OCI-LY1 (cell line): Measurements from ENCODE around the gene SFSWAP.

Experiments used
- H2AFZ ChIP-seq: fragments of 200-600 bp; sonication (generic), shearing (Covaris generic); 2 replicates; pipeline ENCODE4 v1.6.0; 2014; ENCODE audit warnings: antibody characterized with exemption, mild to moderate bottlenecking, low read length
- H3F3A ChIP-seq: fragments of 200-600 bp; sonication (generic), shearing (Covaris generic); 2 replicates; pipeline ENCODE4 v1.6.0; 2014; ENCODE audit warnings: mild to moderate bottlenecking, antibody characterized with exemption, low read length, moderate library complexity; ENCODE audit not compliant: insufficient read depth
- H3K27ac ChIP-seq: fragments of 200-600 bp; sonication (generic); 2 replicates; pipeline ENCODE4 v1.5.1; 2014; ENCODE audit warnings: low read length, mixed run types, mild to moderate bottlenecking, low read depth; ENCODE audit not compliant: poor library complexity, severe bottlenecking
- H3K27me3 ChIP-seq: fragments of 200-600 bp; sonication (generic); 2 replicates; pipeline ENCODE4 v1.6.0; 2014; ENCODE audit warnings: antibody characterized with exemption, mild to moderate bottlenecking, low read length, moderate library complexity; ENCODE audit not compliant: insufficient read depth
- H3K36me3 ChIP-seq: fragments of 200-600 bp; sonication (generic); 2 replicates; pipeline ENCODE4 v1.6.1; 2014; ENCODE audit warnings: mild to moderate bottlenecking, antibody characterized with exemption, low read length, moderate library complexity, mixed read lengths; ENCODE audit not compliant: insufficient read depth
- H3K4me1 ChIP-seq: fragments of 200-600 bp; sonication (generic); 2 replicates; pipeline ENCODE4 v1.5.1; 2014; ENCODE audit warnings: mild to moderate bottlenecking, low read length, moderate library complexity; ENCODE audit not compliant: insufficient read depth, severe bottlenecking
- H3K4me2 ChIP-seq: fragments of 200-600 bp; sonication (generic), shearing (Covaris generic); 2 replicates; pipeline ENCODE4 v1.6.1; 2014; ENCODE audit warnings: low read length
- H3K4me3 ChIP-seq: fragments of 200-600 bp; sonication (generic); 2 replicates; pipeline ENCODE4 v1.5.1; 2014; ENCODE audit warnings: low read length, low read depth, mild to moderate bottlenecking, mixed read lengths; ENCODE audit not compliant: poor library complexity, severe bottlenecking
- H3K79me2 ChIP-seq: fragments of 200-600 bp; shearing (Covaris generic); 2 replicates; pipeline ENCODE4 v1.6.1; 2016; ENCODE audit warnings: mixed run types, low read length, mixed read lengths; ENCODE audit not compliant: insufficient read depth
- H3K9ac ChIP-seq: fragments of 200-600 bp; sonication (generic), shearing (Covaris generic); 2 replicates; pipeline ENCODE4 v1.6.1; 2014; ENCODE audit warnings: mild to moderate bottlenecking, low read length, mixed read lengths
- H3K9me2 ChIP-seq: fragments of 200-600 bp; sonication (generic), shearing (Covaris generic); 2 replicates; pipeline ENCODE4 v1.6.1; 2014; ENCODE audit warnings: low read depth, mild to moderate bottlenecking, low read length, mixed read lengths
- H3K9me3 ChIP-seq: fragments of 200-600 bp; shearing (Covaris generic); 2 replicates; pipeline ENCODE4 v1.6.1; 2014; ENCODE audit warnings: low read length, mixed read lengths
- H4K20me1 ChIP-seq: fragments of 200-600 bp; sonication (generic), shearing (Covaris generic); 2 replicates; pipeline ENCODE4 v1.6.0; 2016; ENCODE audit warnings: mild to moderate bottlenecking, low read length; ENCODE audit not compliant: insufficient read depth
- CTCF ChIP-seq: fragments of 200-600 bp; sonication (generic), shearing (Covaris generic); IDR thresholded peaks from 2 replicates; pipeline ENCODE4 v1.5.1; 2017; ENCODE audit warnings: mild to moderate bottlenecking, antibody characterized with exemption, low read length, moderate library complexity, mixed read lengths
- EZH2 ChIP-seq: fragments of 200-600 bp; sonication (generic), shearing (Covaris generic); IDR thresholded peaks from 2 replicates; pipeline ENCODE4 v1.8.0; 2017; ENCODE audit warnings: borderline replicate concordance, mixed run types, mild to moderate bottlenecking, antibody characterized with exemption, low read length, moderate library complexity, mixed read lengths

The SFSWAP gene

GRCh38 chr12:131690320-131690719 is 20.6 kb upstream of the SFSWAP start:
- H3K9me3 ChIP-seq, result no peaks in the 10 kb centered on the region; the same call in 1 of the 2 replicates
- H3K9ac ChIP-seq, result no peak overlapping the region
- no peak overlapping the region for H3K27ac ChIP-seq
- H3K4me1 ChIP-seq, result no peaks in the 10 kb centered on the region
- H2AFZ ChIP-seq, result no peak overlapping the region
- no peaks in the 10 kb centered on the region for H3K79me2 ChIP-seq
- H3F3A ChIP-seq, result no peaks in the 10 kb centered on the region
- H4K20me1 ChIP-seq, result no peaks in the 10 kb centered on the region
- no peaks in the 10 kb centered on the region for H3K27me3 ChIP-seq
- H3K4me2 ChIP-seq, result no peak overlapping the region
- H3K36me3 ChIP-seq, result no peaks in the 10 kb centered on the region
- H3K4me3 ChIP-seq, result no peak overlapping the region
- no peak for TF ChIP-seq CTCF
- TF ChIP-seq EZH2, result no peak
- H3K9me2 ChIP-seq, result no peaks in the 10 kb centered on the region

GRCh38 chr12:131692431-131692830 is 18.5 kb upstream of the SFSWAP start:
- Histone ChIP-seq H3K36me3 (no peaks in the 10 kb centered on the region), H3K27me3 (0 out of 2 replicates have a peak, but pooled peaks cover 3% of the 10 kb centered on the region), H3F3A (no peaks in the 10 kb centered on the region), H3K9me3 (no peaks in the 10 kb centered on the region; the same call in 1 of the 2 replicates), H3K4me3 (no peak overlapping the region), H3K9ac (no peak overlapping the region), H4K20me1 (no peaks in the 10 kb centered on the region), H3K4me1 (no peaks in the 10 kb centered on the region), H2AFZ (no peak overlapping the region), H3K27ac (no peak overlapping the region), H3K4me2 (no peak overlapping the region), H3K79me2 (no peaks in the 10 kb centered on the region), H3K9me2 (no peaks in the 10 kb centered on the region)
- TF ChIP-seq EZH2, result no peak

DNA sequence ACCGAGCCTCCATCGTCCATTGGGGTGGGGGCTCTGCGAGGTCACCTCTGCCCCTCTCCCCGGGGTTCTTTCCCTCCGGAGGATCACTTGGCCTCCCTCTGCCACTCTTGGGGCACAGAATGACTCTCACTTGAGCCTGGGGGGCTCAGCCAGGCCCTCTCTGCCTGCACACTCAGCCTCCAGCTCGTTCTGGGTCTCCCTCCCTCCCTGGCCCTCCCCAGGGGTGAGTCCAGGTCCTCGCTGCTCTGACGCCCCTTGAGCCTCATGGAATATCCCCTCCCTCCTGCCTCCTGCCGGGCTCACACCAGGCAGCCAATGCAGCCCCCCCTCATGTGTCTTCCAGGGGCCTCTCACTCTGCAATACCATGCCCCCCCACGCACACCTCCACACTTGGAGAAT is 17.7 kb upstream of the SFSWAP start:
- no peak for TF ChIP-seq CTCF
- TF ChIP-seq EZH2, result no peak
- no peak overlapping the region for H3K4me2 ChIP-seq
- H3F3A ChIP-seq, result no peaks in the 10 kb centered on the region
- H3K4me1 ChIP-seq, result no peaks in the 10 kb centered on the region
- no peaks in the 10 kb centered on the region for H3K79me2 ChIP-seq
- H3K36me3 ChIP-seq, result no peaks in the 10 kb centered on the region
- H3K27me3 ChIP-seq, result peaks cover 3% of the 10 kb centered on the region; the same call in 1 of the 2 replicates
- no peak overlapping the region for H2AFZ ChIP-seq
- H3K9ac ChIP-seq, result no peak overlapping the region
- H3K9me2 ChIP-seq, result no peaks in the 10 kb centered on the region
- no peak overlapping the region for H3K4me3 ChIP-seq
- no peaks in the 10 kb centered on the region; the same call in 1 of the 2 replicates for H3K9me3 ChIP-seq
- H4K20me1 ChIP-seq, result no peaks in the 10 kb centered on the region
- no peak overlapping the region for H3K27ac ChIP-seq

DNA sequence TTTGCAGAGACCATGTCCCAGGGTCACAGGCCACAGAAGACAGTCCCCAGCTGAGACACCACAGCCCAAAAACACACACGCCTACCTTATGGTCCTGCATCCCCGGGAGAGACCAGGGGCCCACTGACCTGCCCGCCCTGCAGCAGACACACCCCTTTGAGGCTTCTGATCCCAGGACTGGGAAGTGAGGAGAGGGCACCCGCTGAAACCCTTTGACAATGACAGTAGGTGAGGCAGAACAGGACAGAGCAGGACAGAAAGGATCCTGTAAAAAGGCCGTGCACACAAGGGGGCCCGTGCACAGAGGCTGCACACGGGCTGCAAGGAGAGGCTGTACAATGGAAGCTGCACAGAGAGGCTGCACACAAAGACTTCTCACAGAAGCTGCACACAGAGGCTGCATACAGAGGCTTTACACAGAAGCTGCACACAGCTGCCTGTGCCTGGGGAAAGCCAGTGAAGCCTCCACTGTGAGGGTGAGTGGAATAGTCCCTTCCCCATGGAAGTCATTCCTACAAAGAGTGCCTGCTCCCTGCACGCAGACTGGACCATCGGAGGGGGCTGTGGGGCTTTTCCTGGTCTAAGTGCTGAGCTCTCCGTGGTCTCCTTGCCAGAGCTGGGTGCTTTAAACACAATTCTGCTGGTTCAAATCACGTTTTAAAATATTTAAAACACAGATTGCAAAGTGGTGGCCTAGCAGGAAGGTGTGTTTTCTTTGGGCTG is 16.6 kb upstream of the SFSWAP start:
- H3K27me3 ChIP-seq, result peaks cover 3% of the 10 kb centered on the region; the same call in 1 of the 2 replicates

More for the DNA sequence above, 16.6 kb upstream of the SFSWAP start:
- H3K4me2 ChIP-seq, result no peak overlapping the region
- H3K36me3 ChIP-seq, result no peaks in the 10 kb centered on the region
- H3K9ac ChIP-seq, result no peak overlapping the region
- H3K27ac ChIP-seq, result no peak overlapping the region
- no peaks in the 10 kb centered on the region for H3F3A ChIP-seq
- H3K4me1 ChIP-seq, result no peaks in the 10 kb centered on the region
- no peaks in the 10 kb centered on the region for H3K9me3 ChIP-seq
- H3K9me2 ChIP-seq, result no peaks in the 10 kb centered on the region
- no peaks in the 10 kb centered on the region for H4K20me1 ChIP-seq
- no peaks in the 10 kb centered on the region for H3K79me2 ChIP-seq
- H2AFZ ChIP-seq, result no peak overlapping the region
- no peak overlapping the region for H3K4me3 ChIP-seq
- TF ChIP-seq CTCF (no peak), EZH2 (no peak)
